Loucy (cell line): ENCODE measurements around the gene ABLIM2.

ENCODE experiments used
- EZH2phosphoT487 ChIP-seq: fragments of 200-600 bp; IDR thresholded peaks from 2 replicates; pipeline ENCODE4 v1.6.1; 2018; ENCODE audit warnings: antibody characterized with exemption, mild to moderate bottlenecking, moderate library complexity, borderline replicate concordance
- TF ChIP-seq, protein P1 (sequence below): fragments of 200-600 bp; sonication (generic); conservative IDR thresholded peaks from 2 replicates; pipeline ENCODE4 v1.5.1; 2014; ENCODE audit warnings: mild to moderate bottlenecking, antibody characterized with exemption, low read length

DNA sequence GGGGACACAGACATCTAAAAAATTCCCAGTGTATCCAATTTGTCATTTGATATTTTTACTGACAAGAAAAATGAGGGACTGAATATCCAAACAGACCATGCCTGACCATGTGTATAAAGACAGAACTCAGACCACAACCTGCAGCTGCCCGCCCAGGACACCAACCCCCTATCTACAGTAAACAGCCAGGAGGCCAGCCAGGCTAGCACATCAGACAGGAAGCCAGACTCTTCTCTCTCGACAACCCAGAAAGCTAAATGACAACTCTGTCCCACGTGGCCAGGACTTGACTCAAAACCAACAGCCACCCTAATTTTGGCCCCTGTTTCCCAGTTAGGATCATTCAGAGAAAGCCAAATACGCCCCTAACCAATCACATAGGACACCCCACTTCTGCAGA, 234.0 kb downstream of the ABLIM2 start:
- TF ChIP-seq, protein P1, sequence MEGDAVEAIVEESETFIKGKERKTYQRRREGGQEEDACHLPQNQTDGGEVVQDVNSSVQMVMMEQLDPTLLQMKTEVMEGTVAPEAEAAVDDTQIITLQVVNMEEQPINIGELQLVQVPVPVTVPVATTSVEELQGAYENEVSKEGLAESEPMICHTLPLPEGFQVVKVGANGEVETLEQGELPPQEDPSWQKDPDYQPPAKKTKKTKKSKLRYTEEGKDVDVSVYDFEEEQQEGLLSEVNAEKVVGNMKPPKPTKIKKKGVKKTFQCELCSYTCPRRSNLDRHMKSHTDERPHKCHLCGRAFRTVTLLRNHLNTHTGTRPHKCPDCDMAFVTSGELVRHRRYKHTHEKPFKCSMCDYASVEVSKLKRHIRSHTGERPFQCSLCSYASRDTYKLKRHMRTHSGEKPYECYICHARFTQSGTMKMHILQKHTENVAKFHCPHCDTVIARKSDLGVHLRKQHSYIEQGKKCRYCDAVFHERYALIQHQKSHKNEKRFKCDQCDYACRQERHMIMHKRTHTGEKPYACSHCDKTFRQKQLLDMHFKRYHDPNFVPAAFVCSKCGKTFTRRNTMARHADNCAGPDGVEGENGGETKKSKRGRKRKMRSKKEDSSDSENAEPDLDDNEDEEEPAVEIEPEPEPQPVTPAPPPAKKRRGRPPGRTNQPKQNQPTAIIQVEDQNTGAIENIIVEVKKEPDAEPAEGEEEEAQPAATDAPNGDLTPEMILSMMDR: no peak
- TF ChIP-seq EZH2phosphoT487: no peak
